MM.1S (cell line): Measurements from ENCODE around the gene ADRB2.

Source experiments
- EZH2phosphoT487 ChIP-seq: fragments of 300-600 bp; sonication (generic); IDR thresholded peaks from 2 replicates; pipeline ENCODE4 v1.6.1; 2018; ENCODE audit warnings: antibody characterized with exemption, low read length
- TF ChIP-seq, protein P1 (sequence below): fragments of 300-600 bp; sonication (generic); IDR thresholded peaks from 2 replicates; pipeline ENCODE4 v1.5.1; 2016; ENCODE audit warnings: antibody characterized with exemption, low read length, mixed read lengths

DNA sequence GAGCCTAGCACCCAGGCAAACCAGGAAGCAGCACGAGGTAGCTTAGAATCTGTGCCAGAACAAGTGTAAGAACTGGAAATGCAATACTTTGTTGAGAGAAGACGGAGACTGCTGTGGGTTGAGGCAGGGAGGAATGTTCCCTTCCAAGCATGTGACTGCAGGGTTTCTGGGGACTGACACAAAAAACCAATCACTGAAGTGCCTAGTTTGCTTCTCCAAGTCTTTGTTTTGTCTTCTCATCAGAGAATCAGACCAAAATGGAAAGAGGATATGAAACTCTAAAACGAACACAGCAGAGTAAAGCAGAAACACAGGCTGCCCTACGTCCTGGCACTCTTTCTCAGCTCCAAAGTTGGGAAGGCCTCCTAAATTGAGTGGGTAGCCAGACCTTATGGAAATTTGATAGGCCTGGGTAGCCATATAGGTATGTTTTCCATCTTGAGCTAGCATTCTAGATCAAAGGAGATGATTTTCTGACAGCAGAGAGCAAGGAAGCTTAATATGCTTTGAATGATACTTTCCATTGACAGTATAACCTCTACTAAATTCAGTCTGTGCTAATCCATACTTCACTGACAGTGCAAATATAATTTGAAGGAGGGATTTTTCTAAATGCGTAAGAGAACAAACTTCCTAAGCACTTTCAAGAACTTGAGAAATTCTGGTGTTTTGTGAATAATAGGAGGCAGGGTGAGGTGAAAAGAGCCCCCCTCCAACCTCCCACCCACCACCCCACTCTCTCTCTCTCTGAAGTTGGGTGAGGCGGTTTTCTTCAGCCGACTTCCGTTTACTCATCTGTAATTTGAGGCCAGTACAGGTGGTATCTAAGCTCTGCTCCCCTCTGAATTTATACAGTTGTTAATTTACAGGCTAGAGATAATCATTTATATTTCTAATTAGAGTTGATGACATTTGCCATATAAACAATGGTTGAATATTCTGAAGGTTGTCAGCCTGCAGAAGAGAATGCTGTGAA is 5.5 kb downstream of the ADRB2 start:
- TF ChIP-seq, protein P1, sequence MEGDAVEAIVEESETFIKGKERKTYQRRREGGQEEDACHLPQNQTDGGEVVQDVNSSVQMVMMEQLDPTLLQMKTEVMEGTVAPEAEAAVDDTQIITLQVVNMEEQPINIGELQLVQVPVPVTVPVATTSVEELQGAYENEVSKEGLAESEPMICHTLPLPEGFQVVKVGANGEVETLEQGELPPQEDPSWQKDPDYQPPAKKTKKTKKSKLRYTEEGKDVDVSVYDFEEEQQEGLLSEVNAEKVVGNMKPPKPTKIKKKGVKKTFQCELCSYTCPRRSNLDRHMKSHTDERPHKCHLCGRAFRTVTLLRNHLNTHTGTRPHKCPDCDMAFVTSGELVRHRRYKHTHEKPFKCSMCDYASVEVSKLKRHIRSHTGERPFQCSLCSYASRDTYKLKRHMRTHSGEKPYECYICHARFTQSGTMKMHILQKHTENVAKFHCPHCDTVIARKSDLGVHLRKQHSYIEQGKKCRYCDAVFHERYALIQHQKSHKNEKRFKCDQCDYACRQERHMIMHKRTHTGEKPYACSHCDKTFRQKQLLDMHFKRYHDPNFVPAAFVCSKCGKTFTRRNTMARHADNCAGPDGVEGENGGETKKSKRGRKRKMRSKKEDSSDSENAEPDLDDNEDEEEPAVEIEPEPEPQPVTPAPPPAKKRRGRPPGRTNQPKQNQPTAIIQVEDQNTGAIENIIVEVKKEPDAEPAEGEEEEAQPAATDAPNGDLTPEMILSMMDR = no peak
- no peak for TF ChIP-seq EZH2phosphoT487
